IPS-18c (cell line): Measurements from ENCODE around the gene TUBA1C.
"Not testable (repeated sequence)": the region's sequence is repeated elsewhere in the genome, so short reads cannot be mapped to it uniquely, and the experiment has no call there.

Experiments used
- H3K4me3 ChIP-seq: 2 replicates; pipeline ENCODE4 v1.7.0; 2013; ENCODE audit warnings: low read depth, mild to moderate bottlenecking, low read length, moderate library complexity; ENCODE audit not compliant: insufficient read depth
- H3K9me3 ChIP-seq: one replicate; pipeline ENCODE4 v1.6.1; 2013; ENCODE audit warnings: mild to moderate bottlenecking, low read length, moderate library complexity; ENCODE audit not compliant: control insufficient read depth, insufficient read depth

Gene TUBA1C

GRCh38 chr12:49244176-49244575 lies 20.7 kb upstream of the TUBA1C start:
- Histone ChIP-seq H3K9me3 (no peaks in the 10 kb centered on the region), H3K4me3 (no peak overlapping the region)

- Histone ChIP-seq H3K9me3 (no peaks in the 10 kb centered on the region), H3K4me3 (no peak overlapping the region)
Measured at GRCh38 chr12:49251357-49251756, 13.5 kb upstream of the TUBA1C start.

- no peaks in the 10 kb centered on the region for H3K9me3 ChIP-seq
- H3K4me3 ChIP-seq = no peak overlapping the region
Measured at GRCh38 chr12:49253033-49253623, 11.8 kb upstream of the TUBA1C start.

GRCh38 chr12:49255456-49255855 lies 9.4 kb upstream of the TUBA1C start:
- H3K9me3 ChIP-seq, H3K4me3 ChIP-seq: not testable (repeated sequence)

- H3K4me3 ChIP-seq = no peak overlapping the region
Measured at GRCh38 chr12:49255857-49256637, 8.8 kb upstream of the TUBA1C start.

GRCh38 chr12:49257508-49258184 lies 7.2 kb upstream of the TUBA1C start:
- not testable (repeated sequence) for H3K9me3 ChIP-seq, H3K4me3 ChIP-seq

More at GRCh38 chr12:49255857-49256637, 8.8 kb upstream of the TUBA1C start:
- H3K9me3 ChIP-seq = no peaks in the 10 kb centered on the region

GRCh38 chr12:49259452-49259851 lies 5.4 kb upstream of the TUBA1C start:
- no peaks in the 10 kb centered on the region for H3K9me3 ChIP-seq
- no peak overlapping the region for H3K4me3 ChIP-seq

GRCh38 chr12:49260166-49260565 lies 4.7 kb upstream of the TUBA1C start:
- H3K4me3 ChIP-seq = no peak overlapping the region

GRCh38 chr12:49260571-49261363 lies 4.1 kb upstream of the TUBA1C start:
- peaks cover under 1% of the 10 kb centered on the region for H3K9me3 ChIP-seq
- H3K4me3 ChIP-seq = no peak overlapping the region

More at GRCh38 chr12:49260166-49260565, 4.7 kb upstream of the TUBA1C start:
- no peaks in the 10 kb centered on the region for H3K9me3 ChIP-seq

- H3K9me3 ChIP-seq = peaks cover 5% of the 10 kb centered on the region
- H3K4me3 ChIP-seq = no peak overlapping the region
Measured at GRCh38 chr12:49261721-49262120, 3.2 kb upstream of the TUBA1C start.

GRCh38 chr12:49263400-49263763 lies 1.5 kb upstream of the TUBA1C start:
- Histone ChIP-seq H3K4me3 (no peak overlapping the region; the same call in 1 of the 2 replicates), H3K9me3 (peaks cover 5% of the 10 kb centered on the region)

- H3K9me3 ChIP-seq = peaks cover 5% of the 10 kb centered on the region
- H3K4me3 ChIP-seq = peak overlapping the region; percentile 98
Measured at GRCh38 chr12:49264466-49264872, 413 bp upstream of the TUBA1C start.

GRCh38 chr12:49269191-49269590 lies 4.3 kb downstream of the TUBA1C start:
- not testable (repeated sequence) for H3K4me3 ChIP-seq

GRCh38 chr12:49272790-49273725 lies 8.2 kb downstream of the TUBA1C start:
- H3K9me3 ChIP-seq = no peaks in the 10 kb centered on the region
- no peak overlapping the region for H3K4me3 ChIP-seq

More at GRCh38 chr12:49269191-49269590, 4.3 kb downstream of the TUBA1C start:
- not testable (repeated sequence) for H3K9me3 ChIP-seq

- H3K9me3 ChIP-seq = no peaks in the 10 kb centered on the region
Measured at GRCh38 chr12:49273726-49274395, 9.0 kb downstream of the TUBA1C start.

More at GRCh38 chr12:49273726-49274395, 9.0 kb downstream of the TUBA1C start:
- no peak overlapping the region for H3K4me3 ChIP-seq
